ENCODE measurements around the gene SPACA7. TPM values are rescaled to one million over a fixed set of nuclear protein-coding genes. Genes with fewer than 3 reads are reported as not detected.

Gene SPACA7
- total RNA-seq, 2 donors from 2014 or later = not detected

DNA sequence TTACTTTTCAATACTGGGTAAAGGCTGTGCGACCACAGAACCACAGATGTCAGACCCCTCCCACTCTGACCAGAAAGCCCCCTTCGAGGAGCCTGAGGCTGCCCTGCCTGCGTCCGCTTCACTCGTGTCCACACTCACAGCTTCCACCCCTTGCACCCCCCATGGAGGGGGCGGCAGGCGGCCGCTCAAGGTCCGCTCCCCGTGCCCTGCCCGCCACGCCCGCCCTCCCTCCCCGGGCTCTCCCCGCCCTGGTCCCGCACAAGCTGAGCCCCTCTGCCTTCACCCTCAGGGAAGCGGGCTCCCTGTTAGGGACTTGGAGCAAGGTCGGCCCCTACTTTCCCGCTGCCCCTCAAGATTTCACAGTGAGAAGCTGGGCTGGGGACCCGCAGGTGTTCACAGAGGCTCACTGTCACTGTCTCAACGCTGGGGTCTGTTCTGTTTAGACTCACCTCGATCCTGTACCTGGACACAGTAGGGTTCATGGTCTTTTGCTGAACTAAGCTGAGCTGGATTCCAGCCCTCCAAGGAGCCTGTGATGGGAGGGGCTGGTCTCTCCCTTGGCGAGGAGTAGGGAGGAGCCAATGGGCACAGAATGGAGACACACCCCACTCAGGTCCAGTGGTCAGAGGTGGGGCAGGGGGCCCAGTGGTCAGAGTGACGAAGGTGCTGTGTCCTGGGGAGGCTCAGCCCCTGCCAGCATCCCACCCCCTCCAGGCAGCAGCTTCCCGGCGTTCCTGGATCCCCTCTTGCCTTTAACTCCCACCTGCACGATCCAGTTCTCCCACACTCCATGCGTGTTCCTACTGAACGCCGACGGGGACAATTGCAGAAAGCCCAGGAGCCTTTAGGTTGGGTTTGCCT is 69.5 kb downstream of the SPACA7 start:
- TF ChIP-seq, protein P1, sequence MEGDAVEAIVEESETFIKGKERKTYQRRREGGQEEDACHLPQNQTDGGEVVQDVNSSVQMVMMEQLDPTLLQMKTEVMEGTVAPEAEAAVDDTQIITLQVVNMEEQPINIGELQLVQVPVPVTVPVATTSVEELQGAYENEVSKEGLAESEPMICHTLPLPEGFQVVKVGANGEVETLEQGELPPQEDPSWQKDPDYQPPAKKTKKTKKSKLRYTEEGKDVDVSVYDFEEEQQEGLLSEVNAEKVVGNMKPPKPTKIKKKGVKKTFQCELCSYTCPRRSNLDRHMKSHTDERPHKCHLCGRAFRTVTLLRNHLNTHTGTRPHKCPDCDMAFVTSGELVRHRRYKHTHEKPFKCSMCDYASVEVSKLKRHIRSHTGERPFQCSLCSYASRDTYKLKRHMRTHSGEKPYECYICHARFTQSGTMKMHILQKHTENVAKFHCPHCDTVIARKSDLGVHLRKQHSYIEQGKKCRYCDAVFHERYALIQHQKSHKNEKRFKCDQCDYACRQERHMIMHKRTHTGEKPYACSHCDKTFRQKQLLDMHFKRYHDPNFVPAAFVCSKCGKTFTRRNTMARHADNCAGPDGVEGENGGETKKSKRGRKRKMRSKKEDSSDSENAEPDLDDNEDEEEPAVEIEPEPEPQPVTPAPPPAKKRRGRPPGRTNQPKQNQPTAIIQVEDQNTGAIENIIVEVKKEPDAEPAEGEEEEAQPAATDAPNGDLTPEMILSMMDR (IDR thresholded peaks at IDR 0.05) = no peak
- TF ChIP-seq POLR2A (IDR thresholded peaks at IDR 0.05) = no peak
- Histone ChIP-seq H3K36me3 (replicated peaks in 1 of 2; ENCODE audit: insufficient read depth in 1 of 2, low read depth in 2 of 2) (no peaks in the 10 kb centered on the region), H3K27ac (no peak overlapping the region), H3K4me1 (peaks cover 3% of the 10 kb centered on the region), H3K9me3 (no peaks in the 10 kb centered on the region), H3K4me3 (no peak overlapping the region), H3K27me3 (peaks cover 0 to 17% of the 10 kb centered on the region in 2 donors)
- intact Hi-C loops (cut with DNase I) = loop anchor here (2.0 kb wide), 1 partner anchor 971 kb away; no protein-coding TSS in a partner anchor
- ATAC-seq (no peak), DNase-seq (no peak)
- 55 to 57% methylated on average over 10 to 21 of the region's 31 CpGs for WGBS, 2 donors

DNA sequence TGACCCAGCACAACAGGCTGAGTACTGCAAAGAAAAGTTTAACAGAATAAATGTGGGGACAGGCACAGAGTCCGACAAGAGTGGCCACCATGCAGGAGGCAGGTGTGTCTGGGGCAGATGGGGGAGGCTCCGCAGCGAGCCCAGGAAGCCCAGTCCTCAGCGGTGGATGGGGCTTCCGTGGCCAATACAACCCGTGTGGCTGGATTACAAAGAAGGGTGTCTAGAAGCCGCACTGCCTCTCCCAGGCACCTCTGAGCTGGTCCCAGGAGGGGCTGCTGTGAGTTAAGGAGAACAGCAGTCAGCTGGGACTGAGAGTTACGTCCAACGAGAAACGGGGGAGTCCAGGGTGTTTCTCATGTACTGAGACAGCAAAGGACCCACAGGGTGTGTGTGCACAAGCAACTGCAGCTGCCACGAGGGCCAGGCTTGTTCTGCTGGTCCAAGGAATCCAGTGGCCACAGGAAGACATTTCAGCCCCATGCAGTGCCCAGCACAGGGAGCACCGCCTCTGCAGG is 70.2 kb downstream of the SPACA7 start:
- Histone ChIP-seq H3K27ac (no peak overlapping the region), H3K27me3 (peaks cover 0 to 17% of the 10 kb centered on the region in 2 donors), H3K4me3 (no peak overlapping the region), H3K9me3 (no peaks in the 10 kb centered on the region), H3K36me3 (replicated peaks in 1 of 2; ENCODE audit: insufficient read depth in 1 of 2, low read depth in 2 of 2) (no peaks in the 10 kb centered on the region), H3K4me1 (peaks cover 11% of the 10 kb centered on the region)
- 63 to 74% methylated on average over 12 of the region's 12 CpGs for WGBS, 2 donors
- TF ChIP-seq POLR2A (IDR thresholded peaks at IDR 0.05) = no peak
- TF ChIP-seq, protein P1 (IDR thresholded peaks at IDR 0.05) = no peak
- intact Hi-C loops (cut with DNase I) = no loop called here
- ATAC-seq (no peak), DNase-seq (no peak)

DNA sequence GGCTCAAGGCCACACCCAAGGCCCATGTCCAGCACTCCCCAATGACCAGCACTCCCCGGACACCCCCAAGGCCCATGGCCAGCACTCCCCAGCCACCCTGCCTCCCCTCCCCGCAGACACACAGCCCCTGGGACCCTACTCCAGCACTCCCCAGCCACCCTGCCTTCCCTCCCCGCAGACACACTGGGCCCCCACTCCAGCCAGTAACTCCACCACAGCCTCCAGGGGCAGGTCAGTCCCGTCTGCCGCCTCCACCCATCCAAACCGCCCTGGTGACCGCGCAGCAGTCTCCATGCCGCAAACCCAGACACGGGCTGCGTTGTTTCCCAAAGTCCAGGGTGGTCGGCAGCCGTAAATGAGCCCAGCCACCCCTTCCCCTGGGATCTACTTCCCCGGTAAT is 70.7 kb downstream of the SPACA7 start:
- ATAC-seq (no peak), DNase-seq (no peak)
- H3K27me3 ChIP-seq = peaks cover 0 to 17% of the 10 kb centered on the region in 2 donors
- no peaks in the 10 kb centered on the region for H3K9me3 ChIP-seq
- TF ChIP-seq, protein P1 (IDR thresholded peaks at IDR 0.05) = no peak
- WGBS, 2 donors = 79 to 87% methylated on average over 14 of the region's 14 CpGs
- intact Hi-C loops (cut with DNase I) = no loop called here
- no peak overlapping the region for H3K4me3 ChIP-seq
- H3K27ac ChIP-seq = no peak overlapping the region
- no peaks in the 10 kb centered on the region for H3K36me3 ChIP-seq (replicated peaks in 1 of 2; ENCODE audit: insufficient read depth in 1 of 2, low read depth in 2 of 2)
- H3K4me1 ChIP-seq = peaks cover 14% of the 10 kb centered on the region

DNA sequence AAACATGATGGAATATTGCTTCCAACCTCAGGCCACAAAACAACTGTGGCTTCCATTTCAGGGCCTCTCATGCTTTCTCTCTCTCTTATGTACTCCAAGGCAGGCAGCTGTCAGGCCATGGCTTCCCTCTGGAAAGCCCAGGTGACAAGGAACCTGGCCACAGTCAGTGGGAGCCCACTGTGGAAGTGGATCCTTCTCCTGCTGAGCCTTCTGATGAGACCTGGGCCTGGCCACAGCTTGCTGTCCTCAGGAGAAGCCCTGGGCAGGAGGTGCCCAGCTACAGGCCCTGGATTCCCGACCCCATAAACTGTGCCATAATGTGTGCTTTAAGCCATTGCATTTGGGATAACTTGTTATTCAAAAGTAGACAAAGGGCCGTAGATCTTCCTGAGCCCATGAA is 71.2 kb downstream of the SPACA7 start:
- Histone ChIP-seq H3K27ac (no peak overlapping the region), H3K4me3 (no peak overlapping the region), H3K9me3 (no peaks in the 10 kb centered on the region), H3K4me1 (peaks cover 14% of the 10 kb centered on the region), H3K27me3 (peaks cover 0 to 17% of the 10 kb centered on the region in 2 donors), H3K36me3 (replicated peaks in 1 of 2; ENCODE audit: insufficient read depth in 1 of 2, low read depth in 2 of 2) (no peaks in the 10 kb centered on the region)
- WGBS, 2 donors = 78 to 100% methylated on average over 1 to 2 of the region's 2 CpGs
- intact Hi-C loops (cut with DNase I) = no loop called here
- TF ChIP-seq, protein P1 (IDR thresholded peaks at IDR 0.05) = no peak
- no peak for TF ChIP-seq POLR2A (IDR thresholded peaks at IDR 0.05)
- no peak for ATAC-seq
- no peak for DNase-seq

Data from body of pancreas (tissue), 4 donors.